HG02840 (cell line): ENCODE measurements around the gene RBFOX2.
"Not testable (repeated sequence)": the region's sequence is repeated elsewhere in the genome, so short reads cannot be mapped to it uniquely, and the experiment has no call there.

ENCODE experiments used
- ATAC-seq: cut with Tn5 transposase; IDR thresholded peaks from one replicate; pipeline ENCODE4 v1.9.1; 2021; ENCODE audit warnings: mild to moderate bottlenecking, moderate library complexity, moderate number of reproducible peaks; ENCODE audit not compliant: unreplicated experiment, low FRiP score

The RBFOX2 gene

GRCh38 chr22:36028646-36029405 lies at the start of gene RBFOX2:
Gene RBFOX2, minus strand, starts transcription at chr22:36028824. Its CDS starts 399 bp downstream, at chr22:36028425.
- ATAC-seq = no peak

- no peak for ATAC-seq
Measured at GRCh38 chr22:36077271-36077670, 48.6 kb upstream of the RBFOX2 start.

GRCh38 chr22:36075724-36076123 lies 47.1 kb upstream of the RBFOX2 start:
- ATAC-seq = no peak

GRCh38 chr22:36075230-36075629 lies 46.6 kb upstream of the RBFOX2 start:
- no peak for ATAC-seq

- no peak for ATAC-seq
Measured at GRCh38 chr22:36073476-36073875, 44.9 kb upstream of the RBFOX2 start.

GRCh38 chr22:36070645-36071044 lies 42.0 kb upstream of the RBFOX2 start:
- ATAC-seq = not testable (repeated sequence)

GRCh38 chr22:36069368-36069767 lies 40.7 kb upstream of the RBFOX2 start:
- ATAC-seq = no peak

GRCh38 chr22:36068776-36069344 lies 40.2 kb upstream of the RBFOX2 start:
- no peak for ATAC-seq

- no peak for ATAC-seq
Measured at GRCh38 chr22:36067235-36067558, 38.6 kb upstream of the RBFOX2 start.

- no peak for ATAC-seq
Measured at GRCh38 chr22:36065775-36066544, 37.3 kb upstream of the RBFOX2 start.

- no peak for ATAC-seq
Measured at GRCh38 chr22:36065462-36065774, 36.8 kb upstream of the RBFOX2 start.

GRCh38 chr22:36064358-36064757 lies 35.7 kb upstream of the RBFOX2 start:
- ATAC-seq = no peak

- ATAC-seq = no peak
Measured at GRCh38 chr22:36056980-36057379, 28.4 kb upstream of the RBFOX2 start.

GRCh38 chr22:36055376-36056295 lies 27.0 kb upstream of the RBFOX2 start:
- no peak for ATAC-seq

- ATAC-seq = not testable (repeated sequence)
Measured at GRCh38 chr22:36054446-36054845, 25.8 kb upstream of the RBFOX2 start.

GRCh38 chr22:36053242-36054147 lies 24.9 kb upstream of the RBFOX2 start:
- ATAC-seq = no peak

- ATAC-seq = no peak
Measured at GRCh38 chr22:36052505-36052941, 23.9 kb upstream of the RBFOX2 start.

- no peak for ATAC-seq
Measured at GRCh38 chr22:36049678-36049997, 21.0 kb upstream of the RBFOX2 start.

GRCh38 chr22:36048911-36049677 lies 20.5 kb upstream of the RBFOX2 start:
- ATAC-seq = no peak
